ENCODE data around the gene INPP4B.

DNA sequence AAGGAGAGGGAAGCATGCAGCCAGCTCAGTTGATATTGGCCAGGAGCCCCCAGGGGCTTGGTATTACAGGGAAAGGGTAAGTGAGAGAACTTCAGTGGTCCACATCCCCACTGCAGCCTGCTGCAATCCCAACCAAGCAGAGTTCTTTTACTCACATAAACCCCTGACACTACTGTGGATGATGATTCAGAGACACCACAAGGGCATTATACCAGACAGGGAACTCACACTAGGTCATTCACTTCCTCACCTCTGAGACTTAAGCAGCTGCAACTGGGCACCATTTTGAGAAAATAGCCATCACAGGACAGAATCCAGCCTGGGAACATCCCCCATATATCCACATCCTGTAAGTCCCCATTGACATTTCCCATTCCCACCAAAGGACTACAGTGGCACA is 248.0 kb downstream of the INPP4B start:
- TF ChIP-seq EZH2 (IDR thresholded peaks at IDR 0.05; ENCODE audit: insufficient read depth, poor library complexity, severe bottlenecking) (no peak), EZH2phosphoT487 (IDR thresholded peaks at IDR 0.05; ENCODE audit: insufficient read depth, low read depth) (no peak)

Measured in GM23248 (cell line).